Measurements from ENCODE around the gene KCNG3.

KCNG3 gene

DNA sequence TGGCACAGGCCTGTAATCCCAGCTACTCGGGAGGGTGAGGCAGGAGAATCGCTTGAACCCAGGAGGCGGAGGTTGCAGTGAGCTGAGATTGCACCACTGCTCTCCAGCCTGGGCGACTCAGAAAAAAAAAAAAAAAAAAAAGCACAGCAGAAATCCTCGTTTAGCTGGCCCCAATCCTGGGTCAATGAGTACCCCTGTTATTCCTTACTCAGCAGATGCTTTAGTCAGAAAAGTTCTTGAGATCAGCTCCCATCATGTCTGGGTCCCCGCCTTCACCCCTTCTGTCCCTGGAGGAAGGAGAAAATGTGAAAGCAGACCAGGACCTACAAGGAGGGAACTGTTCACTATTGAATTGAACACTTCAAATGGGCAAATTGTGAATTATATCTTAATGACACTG lies 16.4 kb upstream of the KCNG3 start:
- H3K27ac ChIP-seq (ENCODE audit: low read depth, low read length): no peak overlapping the region
- TF ChIP-seq EZH2phosphoT487 (IDR thresholded peaks at IDR 0.05; ENCODE audit: borderline replicate concordance, low read length): no peak
- TF ChIP-seq, protein P1, sequence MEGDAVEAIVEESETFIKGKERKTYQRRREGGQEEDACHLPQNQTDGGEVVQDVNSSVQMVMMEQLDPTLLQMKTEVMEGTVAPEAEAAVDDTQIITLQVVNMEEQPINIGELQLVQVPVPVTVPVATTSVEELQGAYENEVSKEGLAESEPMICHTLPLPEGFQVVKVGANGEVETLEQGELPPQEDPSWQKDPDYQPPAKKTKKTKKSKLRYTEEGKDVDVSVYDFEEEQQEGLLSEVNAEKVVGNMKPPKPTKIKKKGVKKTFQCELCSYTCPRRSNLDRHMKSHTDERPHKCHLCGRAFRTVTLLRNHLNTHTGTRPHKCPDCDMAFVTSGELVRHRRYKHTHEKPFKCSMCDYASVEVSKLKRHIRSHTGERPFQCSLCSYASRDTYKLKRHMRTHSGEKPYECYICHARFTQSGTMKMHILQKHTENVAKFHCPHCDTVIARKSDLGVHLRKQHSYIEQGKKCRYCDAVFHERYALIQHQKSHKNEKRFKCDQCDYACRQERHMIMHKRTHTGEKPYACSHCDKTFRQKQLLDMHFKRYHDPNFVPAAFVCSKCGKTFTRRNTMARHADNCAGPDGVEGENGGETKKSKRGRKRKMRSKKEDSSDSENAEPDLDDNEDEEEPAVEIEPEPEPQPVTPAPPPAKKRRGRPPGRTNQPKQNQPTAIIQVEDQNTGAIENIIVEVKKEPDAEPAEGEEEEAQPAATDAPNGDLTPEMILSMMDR (IDR thresholded peaks at IDR 0.05; ENCODE audit: low read depth, low read length, poor library complexity, severe bottlenecking): no peak

DNA sequence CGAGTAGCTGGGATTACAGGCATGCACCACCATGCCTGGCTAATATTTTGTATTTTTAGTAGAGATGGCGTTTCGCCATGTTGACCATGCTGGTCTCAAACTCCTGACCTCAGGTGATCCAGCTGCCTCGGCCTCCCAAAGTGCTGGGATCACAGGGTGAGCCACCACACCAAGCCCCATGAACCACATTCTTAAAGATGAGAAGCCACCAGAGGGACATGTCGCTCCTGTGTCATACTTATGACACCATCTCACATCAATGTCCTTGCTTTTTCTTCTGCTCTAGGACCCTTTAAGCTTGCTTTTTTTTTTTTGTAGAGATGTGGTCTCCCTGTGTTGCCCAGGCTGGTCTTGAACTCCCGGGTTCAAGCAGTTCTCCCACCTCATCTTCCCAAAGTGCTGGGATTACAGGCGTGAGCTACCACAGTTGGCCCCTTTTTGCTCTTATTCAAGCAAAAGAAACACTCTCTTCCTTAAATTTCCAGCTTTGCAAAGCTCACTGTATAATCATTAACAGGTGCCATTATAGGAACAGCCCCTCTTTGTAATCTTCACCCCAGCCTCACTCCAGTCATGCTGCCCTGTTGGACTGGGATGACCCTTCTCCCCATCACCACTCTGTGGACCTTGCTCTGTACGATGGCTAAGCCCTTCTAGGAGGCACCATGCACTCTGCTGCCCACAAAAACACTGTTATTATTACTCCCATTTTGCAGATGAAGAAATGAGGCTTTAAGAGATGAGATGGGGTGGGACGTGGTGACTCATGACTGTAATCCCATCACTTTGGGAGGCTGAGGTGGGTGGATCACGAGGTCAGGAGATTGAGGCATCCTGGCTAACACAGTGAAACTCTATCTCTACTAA lies 10.8 kb upstream of the KCNG3 start:
- no peak for TF ChIP-seq EZH2phosphoT487 (IDR thresholded peaks at IDR 0.05; ENCODE audit: borderline replicate concordance, low read length)
- TF ChIP-seq, protein P1 (IDR thresholded peaks at IDR 0.05; ENCODE audit: low read depth, low read length, poor library complexity, severe bottlenecking): no peak
- no peak overlapping the region for H3K4me2 ChIP-seq (ENCODE audit: low read length)

More for the DNA sequence above, 16.4 kb upstream of the KCNG3 start:
- no peaks in the 10 kb centered on the region for H3K9me2 ChIP-seq (replicated peaks; ENCODE audit: control insufficient read depth, low read length)
- H3K4me2 ChIP-seq (ENCODE audit: low read length): no peak overlapping the region
- H3K4me1 ChIP-seq (ENCODE audit: control insufficient read depth, low read length): no peaks in the 10 kb centered on the region
- H3F3A ChIP-seq (ENCODE audit: control insufficient read depth, insufficient read depth): no peaks in the 10 kb centered on the region
- H4K20me1 ChIP-seq (ENCODE audit: control insufficient read depth, insufficient read depth, low read depth, low read length): no peaks in the 10 kb centered on the region
- H3K9me3 ChIP-seq (ENCODE audit: control insufficient read depth, insufficient read depth, low read length): no peaks in the 10 kb centered on the region
- H3K27me3 ChIP-seq (ENCODE audit: control insufficient read depth, low read length): no peaks in the 10 kb centered on the region
- no peak overlapping the region for H3K4me3 ChIP-seq (ENCODE audit: low read length)
- H3K36me3 ChIP-seq (ENCODE audit: control insufficient read depth, low read length): no peaks in the 10 kb centered on the region
- no peaks in the 10 kb centered on the region for H3K79me2 ChIP-seq (ENCODE audit: control insufficient read depth, low read length)

DNA sequence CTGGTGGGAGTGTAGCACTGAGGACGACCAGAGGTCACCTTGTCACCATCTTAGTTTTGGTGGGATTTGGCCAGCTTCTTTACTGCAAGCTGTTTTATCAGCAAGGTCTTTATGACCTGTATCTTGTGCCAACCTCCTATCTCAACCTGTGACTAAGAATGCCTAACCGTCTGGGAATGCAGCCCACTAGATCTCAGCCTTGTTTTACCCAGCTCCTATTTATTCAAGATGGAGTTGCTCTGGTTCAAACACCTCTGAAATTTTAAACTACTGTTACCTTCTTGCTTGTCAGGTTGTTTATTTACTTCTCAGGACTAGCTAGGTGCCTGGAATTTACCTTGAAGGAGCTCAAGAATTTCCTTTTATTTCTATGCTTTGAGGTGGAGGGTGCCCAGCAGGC lies 9.5 kb upstream of the KCNG3 start:
- Histone ChIP-seq H3K4me3 (ENCODE audit: low read length) (no peak overlapping the region), H3K4me2 (ENCODE audit: low read length) (no peak overlapping the region), H3K27ac (ENCODE audit: low read depth, low read length) (no peak overlapping the region), H3K27me3 (ENCODE audit: control insufficient read depth, low read length) (no peaks in the 10 kb centered on the region), H3K4me1 (ENCODE audit: control insufficient read depth, low read length) (no peaks in the 10 kb centered on the region), H3K9me3 (ENCODE audit: control insufficient read depth, insufficient read depth, low read length) (no peaks in the 10 kb centered on the region), H3K36me3 (ENCODE audit: control insufficient read depth, low read length) (no peaks in the 10 kb centered on the region), H3K9me2 (replicated peaks; ENCODE audit: control insufficient read depth, low read length) (no peaks in the 10 kb centered on the region), H3K79me2 (ENCODE audit: control insufficient read depth, low read length) (no peaks in the 10 kb centered on the region), H3F3A (ENCODE audit: control insufficient read depth, insufficient read depth) (no peaks in the 10 kb centered on the region), H4K20me1 (ENCODE audit: control insufficient read depth, insufficient read depth, low read depth, low read length) (no peaks in the 10 kb centered on the region)
- TF ChIP-seq, protein P1 (IDR thresholded peaks at IDR 0.05; ENCODE audit: low read depth, low read length, poor library complexity, severe bottlenecking): no peak
- TF ChIP-seq EZH2phosphoT487 (IDR thresholded peaks at IDR 0.05; ENCODE audit: borderline replicate concordance, low read length): no peak

More for the DNA sequence above, 10.8 kb upstream of the KCNG3 start:
- no peaks in the 10 kb centered on the region for H3K36me3 ChIP-seq (ENCODE audit: control insufficient read depth, low read length)
- H3F3A ChIP-seq (ENCODE audit: control insufficient read depth, insufficient read depth): no peaks in the 10 kb centered on the region
- H3K27ac ChIP-seq (ENCODE audit: low read depth, low read length): no peak overlapping the region
- no peaks in the 10 kb centered on the region for H4K20me1 ChIP-seq (ENCODE audit: control insufficient read depth, insufficient read depth, low read depth, low read length)
- no peak overlapping the region for H3K4me3 ChIP-seq (ENCODE audit: low read length)
- no peaks in the 10 kb centered on the region for H3K9me2 ChIP-seq (replicated peaks; ENCODE audit: control insufficient read depth, low read length)
- no peaks in the 10 kb centered on the region for H3K79me2 ChIP-seq (ENCODE audit: control insufficient read depth, low read length)
- H3K27me3 ChIP-seq (ENCODE audit: control insufficient read depth, low read length): no peaks in the 10 kb centered on the region
- no peaks in the 10 kb centered on the region for H3K9me3 ChIP-seq (ENCODE audit: control insufficient read depth, insufficient read depth, low read length)
- H3K4me1 ChIP-seq (ENCODE audit: control insufficient read depth, low read length): no peaks in the 10 kb centered on the region
